ENCODE results near the gene AKTIP. TPM values are rescaled to one million over a fixed set of nuclear protein-coding genes. Genes with fewer than 3 reads are reported as not detected.

Gene AKTIP
- total RNA-seq, 1 experiment from 2014 or later: 26.2 TPM

GRCh38 chr16:53489755-53490154 is 13.3 kb downstream of the AKTIP start:
- no peaks in the 10 kb centered on the region for H3K79me2 ChIP-seq (ENCODE audit: insufficient read depth, low read length)
- no peak overlapping the region for H3K18ac ChIP-seq (ENCODE audit: insufficient read length, low read depth, low read length)
- no peak overlapping the region for H3K23ac ChIP-seq (ENCODE audit: insufficient read length, low read depth, low read length)
- H4K91ac ChIP-seq (ENCODE audit: insufficient read length, low read depth, low read length): no peak overlapping the region
- H3K56ac ChIP-seq (ENCODE audit: insufficient read length, low read depth, low read length): no peak overlapping the region
- H3K23me2 ChIP-seq (ENCODE audit: insufficient read length, low read depth, low read length, poor library complexity, severe bottlenecking): no peaks in the 10 kb centered on the region
- no peak overlapping the region for H2BK12ac ChIP-seq (ENCODE audit: insufficient read length, low read depth, low read length)
- H3K36me3 Mint-ChIP-seq (ENCODE audit: insufficient read depth in 1 of 3, low read depth in 3 of 3): peaks cover 34 to 81% (median 68%) of the 10 kb centered on the region in 3 experiments
- no peaks in the 10 kb centered on the region for H4K20me1 ChIP-seq (ENCODE audit: control insufficient read depth, insufficient read depth, insufficient read length)
- H2AFZ ChIP-seq (ENCODE audit: low read length): no peak overlapping the region
- no CpG with 5 or more reads among the region's 1 CpG for WGBS (ENCODE audit: extremely low coverage, insufficient read length, low lambda C conversion rate)
- H3K14ac ChIP-seq (ENCODE audit: insufficient read depth, low read length): no peak overlapping the region
- no peaks in the 10 kb centered on the region for H3K79me1 ChIP-seq (ENCODE audit: insufficient read depth, low read depth, low read length, poor library complexity, severe bottlenecking)
- no peaks in the 10 kb centered on the region for H3K4me1 Mint-ChIP-seq
- H4K5ac ChIP-seq (ENCODE audit: insufficient read length, low read depth, low read length): no peak overlapping the region
- H2BK120ac ChIP-seq (ENCODE audit: low read depth, low read length, poor library complexity, severe bottlenecking): no peak overlapping the region
- no peak overlapping the region for H3K4me2 ChIP-seq (ENCODE audit: insufficient read depth, insufficient read length, low read length)
- no peak overlapping the region for H2AK5ac ChIP-seq (ENCODE audit: insufficient read length, low read length)
- no peak overlapping the region for H2BK5ac ChIP-seq (ENCODE audit: insufficient read length, low read length)
- no peak overlapping the region for H2BK20ac ChIP-seq (ENCODE audit: low read depth, low read length, poor library complexity, severe bottlenecking)
- DNase-seq: no peak
- H4K8ac ChIP-seq (replicated peaks; ENCODE audit: insufficient read length, low read depth, low read length): no peak overlapping the region
- no peaks in the 10 kb centered on the region; the same call in 1 of the 2 replicates for H3K27me3 Mint-ChIP-seq (ENCODE audit: low read depth)
- no peaks in the 10 kb centered on the region for H3K27me3 ChIP-seq (ENCODE audit: insufficient read depth, low read length)
- H3T11ph ChIP-seq (ENCODE audit: low read length): no peak overlapping the region
- H2BK15ac ChIP-seq (ENCODE audit: low read depth, low read length): no peak overlapping the region
- H3K4ac ChIP-seq (ENCODE audit: low read depth, low read length): no peak overlapping the region
- H3K9ac ChIP-seq (ENCODE audit: extremely low read depth, insufficient read length, low read length): no peak overlapping the region
- H3K9me3 ChIP-seq (ENCODE audit: control insufficient read depth, low read depth, low read length): peaks cover 10% of the 10 kb centered on the region
- H3K4me1 ChIP-seq (ENCODE audit: insufficient read depth, low read length): no peaks in the 10 kb centered on the region
- no peak overlapping the region for H3K27ac ChIP-seq (ENCODE audit: insufficient read length, low read depth, low read length)
- no peak overlapping the region for H3K27ac Mint-ChIP-seq
- no peak overlapping the region for H3K4me3 Mint-ChIP-seq
- peaks cover 16 to 17% of the 10 kb centered on the region in 2 experiments for H3K9me3 Mint-ChIP-seq
- no peak for TF ChIP-seq CTCF (conservative IDR thresholded peaks at IDR 0.05)

All from H9 (cell line).